ENCODE data around the gene MTUS2.

Gene MTUS2

GRCh38 chr13:28875846-28876615, 55.9 kb downstream of the MTUS2 start:
- no CpG with 5 or more reads among the region's 6 CpGs for WGBS (ENCODE audit: insufficient coverage, insufficient read length)
- Histone ChIP-seq H3K9me3 (ENCODE audit: control insufficient read depth, insufficient read depth, low read length) (peaks cover 5% of the 10 kb centered on the region), H3K27ac (ENCODE audit: low read length) (no peak overlapping the region), H3K4me3 (ENCODE audit: low read length) (no peak overlapping the region), H3K36me3 (ENCODE audit: control insufficient read depth, insufficient read depth, low read length) (no peaks in the 10 kb centered on the region), H3K27me3 (ENCODE audit: control insufficient read depth, insufficient read depth, low read length) (no peaks in the 10 kb centered on the region), H3K4me1 (ENCODE audit: control insufficient read depth, insufficient read depth, low read length) (no peaks in the 10 kb centered on the region)
- DNase-seq (ENCODE audit: low read depth, low spot score) = no peak

GRCh38 chr13:28877408-28877807, 57.3 kb downstream of the MTUS2 start:
- Histone ChIP-seq H3K4me3 (ENCODE audit: low read length) (no peak overlapping the region), H3K36me3 (ENCODE audit: control insufficient read depth, insufficient read depth, low read length) (no peaks in the 10 kb centered on the region), H3K27me3 (ENCODE audit: control insufficient read depth, insufficient read depth, low read length) (no peaks in the 10 kb centered on the region), H3K27ac (ENCODE audit: low read length) (no peak overlapping the region), H3K9me3 (ENCODE audit: control insufficient read depth, insufficient read depth, low read length) (peaks cover 4% of the 10 kb centered on the region), H3K4me1 (ENCODE audit: control insufficient read depth, insufficient read depth, low read length) (no peaks in the 10 kb centered on the region)
- WGBS (ENCODE audit: insufficient coverage, insufficient read length) = no CpG with 5 or more reads among the region's 4 CpGs
- no peak for DNase-seq (ENCODE audit: low read depth, low spot score)

- no CpG with 5 or more reads among the region's 4 CpGs for WGBS (ENCODE audit: insufficient coverage, insufficient read length)
Measured at GRCh38 chr13:28885181-28885580, 65.0 kb downstream of the MTUS2 start.

GRCh38 chr13:28889086-28889732, 69.1 kb downstream of the MTUS2 start:
- peaks cover 12% of the 10 kb centered on the region for H3K9me3 ChIP-seq (ENCODE audit: control insufficient read depth, insufficient read depth, low read length)
- no CpG with 5 or more reads among the region's 6 CpGs for WGBS (ENCODE audit: insufficient coverage, insufficient read length)

More at GRCh38 chr13:28885181-28885580, 65.0 kb downstream of the MTUS2 start:
- no peaks in the 10 kb centered on the region for H3K36me3 ChIP-seq (ENCODE audit: control insufficient read depth, insufficient read depth, low read length)
- no peak overlapping the region for H3K27ac ChIP-seq (ENCODE audit: low read length)
- no peak overlapping the region for H3K4me3 ChIP-seq (ENCODE audit: low read length)
- no peaks in the 10 kb centered on the region for H3K27me3 ChIP-seq (ENCODE audit: control insufficient read depth, insufficient read depth, low read length)
- H3K9me3 ChIP-seq (ENCODE audit: control insufficient read depth, insufficient read depth, low read length) = peaks cover 10% of the 10 kb centered on the region
- no peak for DNase-seq (ENCODE audit: low read depth, low spot score)
- no peaks in the 10 kb centered on the region for H3K4me1 ChIP-seq (ENCODE audit: control insufficient read depth, insufficient read depth, low read length)

GRCh38 chr13:28890712-28891111, 70.6 kb downstream of the MTUS2 start:
- no CpG with 5 or more reads among the region's 3 CpGs for WGBS (ENCODE audit: insufficient coverage, insufficient read length)
- H3K9me3 ChIP-seq (ENCODE audit: control insufficient read depth, insufficient read depth, low read length) = peaks cover 12% of the 10 kb centered on the region
- no peak for DNase-seq (ENCODE audit: low read depth, low spot score)
- H3K36me3 ChIP-seq (ENCODE audit: control insufficient read depth, insufficient read depth, low read length) = no peaks in the 10 kb centered on the region
- H3K27me3 ChIP-seq (ENCODE audit: control insufficient read depth, insufficient read depth, low read length) = no peaks in the 10 kb centered on the region; the same call in 1 of the 2 replicates
- no peak overlapping the region for H3K4me3 ChIP-seq (ENCODE audit: low read length)
- no peak overlapping the region for H3K27ac ChIP-seq (ENCODE audit: low read length)
- no peaks in the 10 kb centered on the region for H3K4me1 ChIP-seq (ENCODE audit: control insufficient read depth, insufficient read depth, low read length)

More at GRCh38 chr13:28889086-28889732, 69.1 kb downstream of the MTUS2 start:
- H3K4me3 ChIP-seq (ENCODE audit: low read length) = no peak overlapping the region
- no peaks in the 10 kb centered on the region for H3K36me3 ChIP-seq (ENCODE audit: control insufficient read depth, insufficient read depth, low read length)
- DNase-seq (ENCODE audit: low read depth, low spot score) = no peak
- no peaks in the 10 kb centered on the region; the same call in 1 of the 2 replicates for H3K27me3 ChIP-seq (ENCODE audit: control insufficient read depth, insufficient read depth, low read length)
- no peak overlapping the region for H3K27ac ChIP-seq (ENCODE audit: low read length)
- H3K4me1 ChIP-seq (ENCODE audit: control insufficient read depth, insufficient read depth, low read length) = no peaks in the 10 kb centered on the region

GRCh38 chr13:28918030-28918429, 97.9 kb downstream of the MTUS2 start:
- Histone ChIP-seq H3K9me3 (ENCODE audit: control insufficient read depth, insufficient read depth, low read length) (peaks cover 10% of the 10 kb centered on the region), H3K36me3 (ENCODE audit: control insufficient read depth, insufficient read depth, low read length) (no peaks in the 10 kb centered on the region), H3K27me3 (ENCODE audit: control insufficient read depth, insufficient read depth, low read length) (no peaks in the 10 kb centered on the region; the same call in 1 of the 2 replicates), H3K4me3 (ENCODE audit: low read length) (no peak overlapping the region), H3K4me1 (ENCODE audit: control insufficient read depth, insufficient read depth, low read length) (no peaks in the 10 kb centered on the region), H3K27ac (ENCODE audit: low read length) (no peak overlapping the region)
- DNase-seq (ENCODE audit: low read depth, low spot score) = no peak
- 100% methylated on average over 2 of the region's 2 CpGs for WGBS (ENCODE audit: insufficient coverage, insufficient read length)

- DNase-seq (ENCODE audit: low read depth, low spot score) = no peak
- Histone ChIP-seq H3K27ac (ENCODE audit: low read length) (no peak overlapping the region), H3K27me3 (ENCODE audit: control insufficient read depth, insufficient read depth, low read length) (no peaks in the 10 kb centered on the region; the same call in 1 of the 2 replicates), H3K9me3 (ENCODE audit: control insufficient read depth, insufficient read depth, low read length) (peaks cover 15% of the 10 kb centered on the region), H3K4me1 (ENCODE audit: control insufficient read depth, insufficient read depth, low read length) (no peaks in the 10 kb centered on the region), H3K4me3 (ENCODE audit: low read length) (no peak overlapping the region), H3K36me3 (ENCODE audit: control insufficient read depth, insufficient read depth, low read length) (no peaks in the 10 kb centered on the region)
- no CpG with 5 or more reads among the region's 6 CpGs for WGBS (ENCODE audit: insufficient coverage, insufficient read length)
Measured at GRCh38 chr13:28922341-28922740, 102.2 kb downstream of the MTUS2 start.

- peaks cover 4% of the 10 kb centered on the region for H3K9me3 ChIP-seq (ENCODE audit: control insufficient read depth, insufficient read depth, low read length)
- WGBS (ENCODE audit: insufficient coverage, insufficient read length) = no CpG with 5 or more reads among the region's 2 CpGs
- no peak overlapping the region for H3K27ac ChIP-seq (ENCODE audit: low read length)
- no peak overlapping the region for H3K4me3 ChIP-seq (ENCODE audit: low read length)
- H3K27me3 ChIP-seq (ENCODE audit: control insufficient read depth, insufficient read depth, low read length) = no peaks in the 10 kb centered on the region
- no peaks in the 10 kb centered on the region for H3K4me1 ChIP-seq (ENCODE audit: control insufficient read depth, insufficient read depth, low read length)
- DNase-seq (ENCODE audit: low read depth, low spot score) = no peak
- no peaks in the 10 kb centered on the region for H3K36me3 ChIP-seq (ENCODE audit: control insufficient read depth, insufficient read depth, low read length)
Measured at GRCh38 chr13:28935104-28935503, 115.0 kb downstream of the MTUS2 start.

GRCh38 chr13:28942906-28943305, 122.8 kb downstream of the MTUS2 start:
- Histone ChIP-seq H3K9me3 (ENCODE audit: control insufficient read depth, insufficient read depth, low read length) (peaks cover 4% of the 10 kb centered on the region), H3K36me3 (ENCODE audit: control insufficient read depth, insufficient read depth, low read length) (no peaks in the 10 kb centered on the region), H3K27me3 (ENCODE audit: control insufficient read depth, insufficient read depth, low read length) (no peaks in the 10 kb centered on the region; the same call in 1 of the 2 replicates), H3K27ac (ENCODE audit: low read length) (no peak overlapping the region), H3K4me3 (ENCODE audit: low read length) (no peak overlapping the region), H3K4me1 (ENCODE audit: control insufficient read depth, insufficient read depth, low read length) (no peaks in the 10 kb centered on the region)
- no CpG with 5 or more reads among the region's 2 CpGs for WGBS (ENCODE audit: insufficient coverage, insufficient read length)
- no peak for DNase-seq (ENCODE audit: low read depth, low spot score)

GRCh38 chr13:28953714-28954418, 133.7 kb downstream of the MTUS2 start:
- Histone ChIP-seq H3K4me1 (ENCODE audit: control insufficient read depth, insufficient read depth, low read length) (no peaks in the 10 kb centered on the region), H3K4me3 (ENCODE audit: low read length) (no peak overlapping the region), H3K27me3 (ENCODE audit: control insufficient read depth, insufficient read depth, low read length) (no peaks in the 10 kb centered on the region), H3K27ac (ENCODE audit: low read length) (no peak overlapping the region), H3K36me3 (ENCODE audit: control insufficient read depth, insufficient read depth, low read length) (no peaks in the 10 kb centered on the region), H3K9me3 (ENCODE audit: control insufficient read depth, insufficient read depth, low read length) (peaks cover 11% of the 10 kb centered on the region)
- DNase-seq (ENCODE audit: low read depth, low spot score) = no peak
- WGBS (ENCODE audit: insufficient coverage, insufficient read length) = no CpG with 5 or more reads among the region's 4 CpGs
